Panc1 (cell line): Measurements from ENCODE around the gene KCNJ5. TPM values are rescaled to one million over a fixed set of nuclear protein-coding genes. Genes with fewer than 3 reads are reported as not detected.

Experiments
- ATAC-seq: fragments of 200-7000 bp; cut with Tn5 transposase; 2 replicates; pipeline ENCODE4 v1.9.1; 2020; ENCODE audit warnings: mild to moderate bottlenecking, moderate library complexity
- BruUV-seq: library from RNA; stranded (reverse); fragments of 400-500 nt; replicated peaks from 2 replicates; lab custom pipeline; 2021; lab: Mats Ljungman, UMichigan
- CTCF ChIA-PET: fragments of 300-600 bp; sonication (Branson Sonifier 250); formaldehyde crosslinking; loops from one replicate; lab custom pipeline; 2022; ENCODE audit warnings: antibody characterized with exemption; lab: Charles Lee
- POLR2A ChIA-PET: fragments of 300-600 bp; sonication (Branson Sonifier 250); formaldehyde crosslinking; loops from one replicate; lab custom pipeline; 2022; ENCODE audit warnings: antibody characterized with exemption; lab: Charles Lee
- DNase-seq: peaks from one replicate; pipeline ENCODE4 v3.0.0-alpha.2; 2010; ENCODE audit warnings: low read depth, low spot score
- H3K27ac ChIP-seq: 2 replicates; pipeline ENCODE4 v1.5.1; 2011; ENCODE audit warnings: mild to moderate bottlenecking, low read length, inconsistent platforms
- H3K27me3 ChIP-seq: fragments of 200-500 bp; sonication (Bioruptor generic); 2 replicates; pipeline ENCODE4 v1.6.0; 2014; ENCODE audit warnings: low read length, inconsistent platforms; ENCODE audit not compliant: control insufficient read depth, insufficient read depth
- H3K36me3 ChIP-seq: fragments of 200-500 bp; sonication (Bioruptor generic); 2 replicates; pipeline ENCODE4 v1.5.1; 2014; ENCODE audit warnings: inconsistent platforms, mild to moderate bottlenecking, low read length, moderate library complexity; ENCODE audit not compliant: control insufficient read depth, insufficient read depth
- H3K4me1 ChIP-seq: 2 replicates; pipeline ENCODE4 v1.5.1; 2011; ENCODE audit warnings: inconsistent platforms, mild to moderate bottlenecking, low read length, moderate library complexity; ENCODE audit not compliant: control insufficient read depth, insufficient read depth
- H3K4me3 ChIP-seq, 2 experiments: 2 replicates each; pipeline ENCODE4 v1.5.1; 2011 to 2012; ENCODE audit warnings: low read depth in 2 of 2, low read length in 2 of 2, mild to moderate bottlenecking in 2 of 2, inconsistent platforms in 1 of 2, moderate library complexity in 1 of 2
- H3K9me3 ChIP-seq: fragments of 200-500 bp; sonication (Bioruptor generic); 2 replicates; pipeline ENCODE4 v1.5.1; 2014; ENCODE audit warnings: low read depth, mild to moderate bottlenecking, inconsistent platforms, low read length, moderate library complexity; ENCODE audit not compliant: control insufficient read depth, insufficient read depth
- POLR2AphosphoS5 ChIP-seq: IDR thresholded peaks from 2 replicates; pipeline ENCODE4 v1.6.1; 2012; ENCODE audit warnings: mild to moderate bottlenecking, low read depth, low read length, moderate library complexity
- SIN3A ChIP-seq: IDR thresholded peaks from 2 replicates; pipeline ENCODE4 v1.6.1; 2012; ENCODE audit warnings: low read depth, mild to moderate bottlenecking, low read length, moderate library complexity, borderline replicate concordance; ENCODE audit not compliant: insufficient read depth
- TCF7L2 ChIP-seq: IDR thresholded peaks from 2 replicates; pipeline ENCODE4 v1.6.1; 2011; ENCODE audit warnings: mild to moderate bottlenecking, low read depth, low read length, inconsistent platforms
- in situ Hi-C: cut with HindIII; loops from 2 replicates; pipeline ENCODE4 v1.10.0; 2016; ENCODE audit warnings: low sequenced_read_pairs, low pct_unique_long_range_greater_than_20kb
- intact Hi-C: fragments of 100-400 bp; cut with micrococcal nuclease; formaldehyde crosslinking; loops from one replicate; pipeline ENCODE4 v1.10.0; 2022; ENCODE audit not compliant: unreplicated experiment
- total RNA-seq: library from RNA; stranded (reverse); gene quantifications from one replicate; pipeline ENCODE4 v1.2.1, GENCODE V29; 2021; ENCODE audit not compliant: unreplicated experiment
- TF ChIP-seq, protein P1 (sequence below), 2 experiments: IDR thresholded peaks; 2 replicates each; pipeline ENCODE4 v1.6.1; 2011 to 2012; ENCODE audit warnings: low read depth in 2 of 2, control low read depth in 1 of 2, low read length in 1 of 2, mild to moderate bottlenecking in 1 of 2, moderate library complexity in 1 of 2; ENCODE audit not compliant: insufficient read depth in 1 of 2
- TF ChIP-seq, protein P2 (sequence below): fragments of 450-650 bp; IDR thresholded peaks from 2 replicates; pipeline ENCODE4 v1.5.1; 2017; ENCODE audit warnings: mild to moderate bottlenecking

Gene KCNJ5
- total RNA-seq, 1 experiment from 2014 or later: 0.28 TPM

- CTCF ChIA-PET: interaction anchor here (0.9 kb wide), 1 partner anchor 9 kb away, joined by 3 read pairs; no protein-coding TSS in a partner anchor
- intact Hi-C loops: no loop called here
These were observed 56.6 kb downstream of the KCNJ5 start for GRCh38 chr11:128947773-128948172.

GRCh38 chr11:128948583-128948982 lies 57.4 kb downstream of the KCNJ5 start:
- in situ Hi-C loops: no loop called here
- BruUV-seq: no TSS peak
- Histone ChIP-seq H3K4me3 (no peak overlapping the region), H3K27me3 (no peaks in the 10 kb centered on the region), H3K27ac (no peak overlapping the region), H3K36me3 (no peaks in the 10 kb centered on the region), H3K4me1 (no peaks in the 10 kb centered on the region), H3K9me3 (no peaks in the 10 kb centered on the region)
- ChIA-PET POLR2A (no interaction called here), CTCF (interaction anchor here (0.9 kb wide), 1 partner anchor 9 kb away, joined by 3 read pairs; no protein-coding TSS in a partner anchor)
- TF ChIP-seq, protein P1, sequence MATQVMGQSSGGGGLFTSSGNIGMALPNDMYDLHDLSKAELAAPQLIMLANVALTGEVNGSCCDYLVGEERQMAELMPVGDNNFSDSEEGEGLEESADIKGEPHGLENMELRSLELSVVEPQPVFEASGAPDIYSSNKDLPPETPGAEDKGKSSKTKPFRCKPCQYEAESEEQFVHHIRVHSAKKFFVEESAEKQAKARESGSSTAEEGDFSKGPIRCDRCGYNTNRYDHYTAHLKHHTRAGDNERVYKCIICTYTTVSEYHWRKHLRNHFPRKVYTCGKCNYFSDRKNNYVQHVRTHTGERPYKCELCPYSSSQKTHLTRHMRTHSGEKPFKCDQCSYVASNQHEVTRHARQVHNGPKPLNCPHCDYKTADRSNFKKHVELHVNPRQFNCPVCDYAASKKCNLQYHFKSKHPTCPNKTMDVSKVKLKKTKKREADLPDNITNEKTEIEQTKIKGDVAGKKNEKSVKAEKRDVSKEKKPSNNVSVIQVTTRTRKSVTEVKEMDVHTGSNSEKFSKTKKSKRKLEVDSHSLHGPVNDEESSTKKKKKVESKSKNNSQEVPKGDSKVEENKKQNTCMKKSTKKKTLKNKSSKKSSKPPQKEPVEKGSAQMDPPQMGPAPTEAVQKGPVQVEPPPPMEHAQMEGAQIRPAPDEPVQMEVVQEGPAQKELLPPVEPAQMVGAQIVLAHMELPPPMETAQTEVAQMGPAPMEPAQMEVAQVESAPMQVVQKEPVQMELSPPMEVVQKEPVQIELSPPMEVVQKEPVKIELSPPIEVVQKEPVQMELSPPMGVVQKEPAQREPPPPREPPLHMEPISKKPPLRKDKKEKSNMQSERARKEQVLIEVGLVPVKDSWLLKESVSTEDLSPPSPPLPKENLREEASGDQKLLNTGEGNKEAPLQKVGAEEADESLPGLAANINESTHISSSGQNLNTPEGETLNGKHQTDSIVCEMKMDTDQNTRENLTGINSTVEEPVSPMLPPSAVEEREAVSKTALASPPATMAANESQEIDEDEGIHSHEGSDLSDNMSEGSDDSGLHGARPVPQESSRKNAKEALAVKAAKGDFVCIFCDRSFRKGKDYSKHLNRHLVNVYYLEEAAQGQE (IDR thresholded peaks at IDR 0.05; ENCODE audit: insufficient read depth in 1 of 2, low read depth in 2 of 2, low read length in 1 of 2): no peak
- TF ChIP-seq, protein P2, sequence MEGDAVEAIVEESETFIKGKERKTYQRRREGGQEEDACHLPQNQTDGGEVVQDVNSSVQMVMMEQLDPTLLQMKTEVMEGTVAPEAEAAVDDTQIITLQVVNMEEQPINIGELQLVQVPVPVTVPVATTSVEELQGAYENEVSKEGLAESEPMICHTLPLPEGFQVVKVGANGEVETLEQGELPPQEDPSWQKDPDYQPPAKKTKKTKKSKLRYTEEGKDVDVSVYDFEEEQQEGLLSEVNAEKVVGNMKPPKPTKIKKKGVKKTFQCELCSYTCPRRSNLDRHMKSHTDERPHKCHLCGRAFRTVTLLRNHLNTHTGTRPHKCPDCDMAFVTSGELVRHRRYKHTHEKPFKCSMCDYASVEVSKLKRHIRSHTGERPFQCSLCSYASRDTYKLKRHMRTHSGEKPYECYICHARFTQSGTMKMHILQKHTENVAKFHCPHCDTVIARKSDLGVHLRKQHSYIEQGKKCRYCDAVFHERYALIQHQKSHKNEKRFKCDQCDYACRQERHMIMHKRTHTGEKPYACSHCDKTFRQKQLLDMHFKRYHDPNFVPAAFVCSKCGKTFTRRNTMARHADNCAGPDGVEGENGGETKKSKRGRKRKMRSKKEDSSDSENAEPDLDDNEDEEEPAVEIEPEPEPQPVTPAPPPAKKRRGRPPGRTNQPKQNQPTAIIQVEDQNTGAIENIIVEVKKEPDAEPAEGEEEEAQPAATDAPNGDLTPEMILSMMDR: no peak; the same call in 1 of the 2 replicates
- TF ChIP-seq TCF7L2 (no peak), SIN3A (no peak), POLR2AphosphoS5 (no peak)
- ATAC-seq (peak; percentile 48; the same call in 1 of the 2 replicates), DNase-seq (no peak)
- intact Hi-C loops: no loop called here

More at GRCh38 chr11:128947773-128948172, 56.6 kb downstream of the KCNJ5 start:
- Histone ChIP-seq H3K27me3 (no peaks in the 10 kb centered on the region), H3K4me1 (no peaks in the 10 kb centered on the region), H3K36me3 (no peaks in the 10 kb centered on the region), H3K9me3 (no peaks in the 10 kb centered on the region), H3K27ac (no peak overlapping the region), H3K4me3 (no peak overlapping the region)
- no TSS peak for BruUV-seq
- no peak for DNase-seq
- no peak for ATAC-seq
- TF ChIP-seq POLR2AphosphoS5 (no peak), TCF7L2 (no peak), SIN3A (no peak)
- in situ Hi-C loops: no loop called here
- POLR2A ChIA-PET: no interaction called here
